Measurements from ENCODE around the gene ATE1. TPM values are rescaled to one million over a fixed set of nuclear protein-coding genes. Genes with fewer than 3 reads are reported as not detected.

The ATE1 gene
- total RNA-seq, 1 experiment from 2014 or later = 18.7 TPM

- no peak overlapping the region for H3K27ac Mint-ChIP-seq (ENCODE audit: unreplicated experiment)
These were observed 21.2 kb upstream of the ATE1 start for GRCh38 chr10:121949049-121949448.

GRCh38 chr10:121947343-121948330 lies 19.8 kb upstream of the ATE1 start:
- intact Hi-C loops (cut with micrococcal nuclease; ENCODE audit: unreplicated experiment) = no loop called here
- no peak for DNase-seq
- CTCF ChIA-PET = interaction anchor here (0.5 to 1.3 kb wide), 3 partner anchors 12 to 80 kb away, joined by 3 read pairs; no protein-coding TSS in a partner anchor
- Mint-ChIP-seq H3K4me3 (ENCODE audit: low read depth, unreplicated experiment) (no peak overlapping the region), H3K27me3 (ENCODE audit: unreplicated experiment) (no peaks in the 10 kb centered on the region), H3K36me3 (ENCODE audit: insufficient read depth, unreplicated experiment) (no peaks in the 10 kb centered on the region), H3K27ac (ENCODE audit: unreplicated experiment) (no peak overlapping the region), H3K4me1 (ENCODE audit: low read depth, unreplicated experiment) (peaks cover 8% of the 10 kb centered on the region), H3K9me3 (ENCODE audit: low read depth, unreplicated experiment) (no peaks in the 10 kb centered on the region)
- no peak for TF ChIP-seq CTCF (IDR thresholded peaks at IDR 0.05; ENCODE audit: unreplicated experiment)
- no TSS peak for BruUV-seq (replicated peaks)

More at GRCh38 chr10:121949049-121949448, 21.2 kb upstream of the ATE1 start:
- no peak for DNase-seq
- Mint-ChIP-seq H3K27me3 (ENCODE audit: unreplicated experiment) (no peaks in the 10 kb centered on the region), H3K36me3 (ENCODE audit: insufficient read depth, unreplicated experiment) (no peaks in the 10 kb centered on the region), H3K4me3 (ENCODE audit: low read depth, unreplicated experiment) (no peak overlapping the region), H3K9me3 (ENCODE audit: low read depth, unreplicated experiment) (no peaks in the 10 kb centered on the region), H3K4me1 (ENCODE audit: low read depth, unreplicated experiment) (peaks cover 8% of the 10 kb centered on the region)
- CTCF ChIA-PET = interaction anchor here (0.6 to 1.3 kb wide), 3 partner anchors 13 to 25 kb away, joined by 3 to 4 read pairs (median 3); no protein-coding TSS in a partner anchor
- BruUV-seq (replicated peaks) = no TSS peak
- TF ChIP-seq CTCF (IDR thresholded peaks at IDR 0.05; ENCODE audit: unreplicated experiment) = no peak
- intact Hi-C loops (cut with micrococcal nuclease; ENCODE audit: unreplicated experiment) = no loop called here

- Mint-ChIP-seq H3K4me1 (ENCODE audit: low read depth, unreplicated experiment) (peaks cover 5% of the 10 kb centered on the region), H3K4me3 (ENCODE audit: low read depth, unreplicated experiment) (no peak overlapping the region), H3K36me3 (ENCODE audit: insufficient read depth, unreplicated experiment) (no peaks in the 10 kb centered on the region), H3K27me3 (ENCODE audit: unreplicated experiment) (no peaks in the 10 kb centered on the region), H3K27ac (ENCODE audit: unreplicated experiment) (no peak overlapping the region), H3K9me3 (ENCODE audit: low read depth, unreplicated experiment) (no peaks in the 10 kb centered on the region)
- no peak for TF ChIP-seq CTCF (IDR thresholded peaks at IDR 0.05; ENCODE audit: unreplicated experiment)
- CTCF ChIA-PET = no interaction called here
- BruUV-seq (replicated peaks) = no TSS peak
- intact Hi-C loops (cut with micrococcal nuclease; ENCODE audit: unreplicated experiment) = no loop called here
- DNase-seq = no peak
These were observed 15.1 kb upstream of the ATE1 start for GRCh38 chr10:121942749-121943416.

- CTCF ChIA-PET = no interaction called here
- Mint-ChIP-seq H3K27me3 (ENCODE audit: unreplicated experiment) (no peaks in the 10 kb centered on the region), H3K9me3 (ENCODE audit: low read depth, unreplicated experiment) (no peaks in the 10 kb centered on the region), H3K27ac (ENCODE audit: unreplicated experiment) (no peak overlapping the region), H3K36me3 (ENCODE audit: insufficient read depth, unreplicated experiment) (no peaks in the 10 kb centered on the region), H3K4me1 (ENCODE audit: low read depth, unreplicated experiment) (no peaks in the 10 kb centered on the region), H3K4me3 (ENCODE audit: low read depth, unreplicated experiment) (no peak overlapping the region)
- intact Hi-C loops (cut with micrococcal nuclease; ENCODE audit: unreplicated experiment) = no loop called here
- DNase-seq = no peak
- TF ChIP-seq CTCF (IDR thresholded peaks at IDR 0.05; ENCODE audit: unreplicated experiment) = no peak
- BruUV-seq (replicated peaks) = no TSS peak
These were observed 13.7 kb upstream of the ATE1 start for GRCh38 chr10:121941532-121941931.

Measured in Calu3 (cell line).